Fibroblast of mammary gland (primary cell): Measurements from ENCODE around the gene TMEM59.

Source experiments
- DNase-seq: peaks from one replicate; pipeline ENCODE4 v3.0.0-alpha.2; 2010; ENCODE audit warnings: low read depth
- H3K4me3 ChIP-seq: 2 replicates; pipeline ENCODE4 v1.5.1; 2011; ENCODE audit warnings: low read depth, mild to moderate bottlenecking, low read length, moderate library complexity; ENCODE audit not compliant: control insufficient read depth
- CTCF ChIP-seq: conservative IDR thresholded peaks from 2 replicates; pipeline ENCODE4 v1.5.1; 2011; ENCODE audit warnings: low read depth, low read length, inconsistent platforms; ENCODE audit not compliant: control insufficient read depth, insufficient read depth

The TMEM59 gene

GRCh38 chr1:54012008-54012325 is 41.0 kb downstream of the TMEM59 start:
- no peak for TF ChIP-seq CTCF

GRCh38 chr1:54011316-54012007 is 41.5 kb downstream of the TMEM59 start:
- TF ChIP-seq CTCF, result no peak
- no peak for DNase-seq

More at GRCh38 chr1:54012008-54012325, 41.0 kb downstream of the TMEM59 start:
- no peak for DNase-seq
- no peak overlapping the region for H3K4me3 ChIP-seq

GRCh38 chr1:54010415-54011117 is 42.4 kb downstream of the TMEM59 start:
- DNase-seq, result no peak
- no peak for TF ChIP-seq CTCF
- H3K4me3 ChIP-seq, result no peak overlapping the region

More at GRCh38 chr1:54011316-54012007, 41.5 kb downstream of the TMEM59 start:
- H3K4me3 ChIP-seq, result no peak overlapping the region

DNA sequence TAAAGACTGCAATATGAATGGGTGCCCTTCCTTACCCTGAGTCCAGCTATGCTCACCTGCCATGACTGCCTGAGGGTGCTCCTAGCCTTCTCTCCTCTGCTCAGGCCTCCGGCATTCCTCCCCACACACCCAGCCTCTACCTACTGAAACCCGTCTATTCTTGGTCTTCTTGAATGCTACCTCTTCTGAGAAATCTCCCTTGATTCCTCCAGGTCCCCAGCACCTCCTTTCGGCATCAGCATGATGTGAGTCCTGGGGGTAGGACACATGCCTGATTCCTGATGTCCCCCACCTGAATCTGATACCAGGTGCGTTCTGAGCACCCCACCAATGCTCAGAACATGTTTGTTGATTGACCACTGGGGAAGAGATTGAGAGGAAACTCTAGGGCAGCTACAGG is 43.6 kb downstream of the TMEM59 start:
- TF ChIP-seq CTCF, result no peak
- H3K4me3 ChIP-seq, result no peak overlapping the region
- no peak for DNase-seq

- DNase-seq, result no peak
- TF ChIP-seq CTCF, result no peak
- no peak overlapping the region for H3K4me3 ChIP-seq
Measured at GRCh38 chr1:54008876-54009275, 44.1 kb downstream of the TMEM59 start.

- DNase-seq, result no peak
- no peak overlapping the region for H3K4me3 ChIP-seq
- TF ChIP-seq CTCF, result no peak
Measured at GRCh38 chr1:54007613-54008012, 45.4 kb downstream of the TMEM59 start.
